Neural cell (in vitro differentiated cells): ENCODE measurements around the gene PFKFB3. TPM values are rescaled to one million over a fixed set of nuclear protein-coding genes. Genes with fewer than 3 reads are reported as not detected.

Source experiments
- H2AFZ ChIP-seq: fragments of 200-600, 300-800 bp; sonication (generic), shearing (Covaris generic); 2 replicates; pipeline ENCODE4 v1.6.0; 2014; ENCODE audit warnings: low read depth, mild to moderate bottlenecking, antibody characterized with exemption, low read length, moderate library complexity
- H3F3A ChIP-seq: fragments of 200-600 bp; shearing (Covaris generic); 2 replicates; pipeline ENCODE4 v1.6.1; 2016; ENCODE audit warnings: mild to moderate bottlenecking, moderate library complexity, mixed read lengths, antibody characterized with exemption, low read length; ENCODE audit not compliant: insufficient read depth, poor library complexity, severe bottlenecking
- H3K27ac ChIP-seq: fragments of 200-600, 300-800 bp; sonication (generic), shearing (Covaris generic); 2 replicates; pipeline ENCODE4 v1.5.1; 2014; ENCODE audit warnings: mild to moderate bottlenecking, low read length, moderate library complexity
- H3K27me3 ChIP-seq: fragments of 300-800, 200-600 bp; sonication (generic), shearing (Covaris generic); 2 replicates; pipeline ENCODE4 v1.6.0; 2014; ENCODE audit warnings: mild to moderate bottlenecking, low read depth, low read length, moderate library complexity; ENCODE audit not compliant: insufficient read depth
- H3K36me3 ChIP-seq: fragments of 300-800, 200-600 bp; sonication (generic), shearing (Covaris generic); 2 replicates; pipeline ENCODE4 v1.5.1; 2014; ENCODE audit warnings: mild to moderate bottlenecking, antibody characterized with exemption, low read length, moderate library complexity; ENCODE audit not compliant: insufficient read depth
- H3K4me2 ChIP-seq: fragments of 300-800, 200-600 bp; sonication (generic), shearing (Covaris generic); 2 replicates; pipeline ENCODE4 v1.6.0; 2014; ENCODE audit warnings: mild to moderate bottlenecking, low read length
- H3K4me3 ChIP-seq: fragments of 300-800, 200-600 bp; sonication (generic), shearing (Covaris generic); 2 replicates; pipeline ENCODE4 v1.5.1; 2014; ENCODE audit warnings: mild to moderate bottlenecking, low read length, moderate library complexity
- H3K79me2 ChIP-seq: fragments of 200-600 bp; shearing (Covaris generic); replicated peaks from 2 replicates; pipeline ENCODE4 v1.6.0; 2014; ENCODE audit warnings: mild to moderate bottlenecking, low read length, moderate library complexity; ENCODE audit not compliant: insufficient read depth
- H3K9ac ChIP-seq: fragments of 300-800, 200-600 bp; sonication (generic), shearing (Covaris generic); 2 replicates; pipeline ENCODE4 v1.6.1; 2016; ENCODE audit warnings: mild to moderate bottlenecking, low read length, mixed read lengths
- H3K9me2 ChIP-seq: fragments of 200-600 bp; shearing (Covaris generic); 2 replicates; pipeline ENCODE4 v1.6.1; 2016; ENCODE audit warnings: mild to moderate bottlenecking, low read length, mixed read lengths; ENCODE audit not compliant: insufficient read depth
- H3K9me3 ChIP-seq: fragments of 200-600, 300-800 bp; sonication (generic), shearing (Covaris generic); 2 replicates; pipeline ENCODE4 v1.6.1; 2016; ENCODE audit warnings: mild to moderate bottlenecking, mixed run types, low read length, moderate library complexity, mixed read lengths
- H4K20me1 ChIP-seq: fragments of 200-600 bp; shearing (Covaris generic); 2 replicates; pipeline ENCODE4 v1.6.1; 2016; ENCODE audit warnings: mild to moderate bottlenecking, mixed run types; ENCODE audit not compliant: insufficient read depth
- CTCF ChIP-seq: fragments of 450-650 bp; IDR thresholded peaks from 2 replicates; pipeline ENCODE4 v1.5.1; 2014; ENCODE audit warnings: antibody characterized with exemption, mild to moderate bottlenecking, moderate library complexity; ENCODE audit not compliant: poor library complexity, severe bottlenecking
- EP300 ChIP-seq: fragments of 450-650 bp; conservative IDR thresholded peaks from 2 replicates; pipeline ENCODE4 v1.6.1; 2014; ENCODE audit warnings: antibody characterized with exemption, mild to moderate bottlenecking, moderate library complexity; ENCODE audit not compliant: poor library complexity, severe bottlenecking
- EZH2 ChIP-seq: fragments of 200-600, 300-800 bp; shearing (Covaris generic), sonication (generic); IDR thresholded peaks from 2 replicates; pipeline ENCODE4 v1.6.1; 2014; ENCODE audit warnings: antibody characterized with exemption, low read length, borderline replicate concordance, mild to moderate bottlenecking; ENCODE audit not compliant: insufficient read depth, poor library complexity, severe bottlenecking
- MXI1 ChIP-seq: fragments of 450-650 bp; conservative IDR thresholded peaks from 2 replicates; pipeline ENCODE4 v1.6.1; 2014; ENCODE audit warnings: antibody characterized with exemption, mild to moderate bottlenecking; ENCODE audit not compliant: poor library complexity, severe bottlenecking
- POLR2AphosphoS5 ChIP-seq: IDR thresholded peaks from 2 replicates; pipeline ENCODE4 v1.6.1; 2012
- RAD21 ChIP-seq: fragments of 450-650 bp; conservative IDR thresholded peaks from 2 replicates; pipeline ENCODE4 v1.6.1; 2014; ENCODE audit warnings: antibody characterized with exemption, mild to moderate bottlenecking, moderate library complexity
- SMC3 ChIP-seq: fragments of 450-650 bp; conservative IDR thresholded peaks from 2 replicates; pipeline ENCODE4 v1.6.1; 2014; ENCODE audit warnings: antibody characterized with exemption, mild to moderate bottlenecking, moderate library complexity; ENCODE audit not compliant: poor library complexity
- TAF1 ChIP-seq: IDR thresholded peaks from 2 replicates; pipeline ENCODE4 v1.6.1; 2012; ENCODE audit warnings: low read depth
- polyA plus RNA-seq: library from polyadenylated mRNA; depleted of rRNA; stranded (reverse); fragments of >200 nt; gene quantifications from 2 replicates; pipeline ENCODE4 v1.2.3, GENCODE V29; 2014
- TF ChIP-seq, protein P1 (sequence below): IDR thresholded peaks from 2 replicates; pipeline ENCODE4 v1.6.1; 2012; ENCODE audit warnings: borderline replicate concordance

The PFKFB3 gene
- polyA plus RNA-seq, 1 donor from 2014 or later: 33.4 TPM

DNA sequence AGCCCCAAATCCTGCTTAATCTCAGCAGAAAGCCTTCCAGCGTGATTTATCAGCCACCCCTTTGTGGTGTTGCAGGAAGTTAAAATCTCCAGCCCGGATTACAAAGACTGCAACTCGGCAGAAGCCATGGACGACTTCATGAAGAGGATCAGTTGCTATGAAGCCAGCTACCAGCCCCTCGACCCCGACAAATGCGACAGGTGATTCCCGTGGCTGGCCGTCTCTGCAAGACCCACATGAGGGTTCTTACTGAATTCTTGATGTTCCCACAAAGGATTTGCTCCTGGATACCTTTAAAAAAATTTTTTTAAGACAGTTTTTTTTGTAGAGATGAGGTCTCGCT is 16.7 kb downstream of the PFKFB3 start:
- H4K20me1 ChIP-seq: no peaks in the 10 kb centered on the region

GRCh38 chr10:6220418-6221191 is 17.9 kb downstream of the PFKFB3 start:
- no peaks in the 10 kb centered on the region for H4K20me1 ChIP-seq
- peaks cover 4% of the 10 kb centered on the region for H3K36me3 ChIP-seq
- H3K27me3 ChIP-seq: no peaks in the 10 kb centered on the region
- H3F3A ChIP-seq: no peaks in the 10 kb centered on the region
- no peak overlapping the region for H3K27ac ChIP-seq
- no peak overlapping the region for H3K4me3 ChIP-seq
- H3K9me3 ChIP-seq: no peaks in the 10 kb centered on the region
- H3K79me2 ChIP-seq: no peaks in the 10 kb centered on the region
- no peaks in the 10 kb centered on the region for H3K9me2 ChIP-seq
- H2AFZ ChIP-seq: no peak overlapping the region
- H3K4me2 ChIP-seq: no peak overlapping the region
- TF ChIP-seq CTCF (no peak), SMC3 (no peak), EP300 (no peak), EZH2 (no peak), TAF1 (no peak), POLR2AphosphoS5 (no peak), RAD21 (no peak), MXI1 (no peak)
- TF ChIP-seq, protein P1, sequence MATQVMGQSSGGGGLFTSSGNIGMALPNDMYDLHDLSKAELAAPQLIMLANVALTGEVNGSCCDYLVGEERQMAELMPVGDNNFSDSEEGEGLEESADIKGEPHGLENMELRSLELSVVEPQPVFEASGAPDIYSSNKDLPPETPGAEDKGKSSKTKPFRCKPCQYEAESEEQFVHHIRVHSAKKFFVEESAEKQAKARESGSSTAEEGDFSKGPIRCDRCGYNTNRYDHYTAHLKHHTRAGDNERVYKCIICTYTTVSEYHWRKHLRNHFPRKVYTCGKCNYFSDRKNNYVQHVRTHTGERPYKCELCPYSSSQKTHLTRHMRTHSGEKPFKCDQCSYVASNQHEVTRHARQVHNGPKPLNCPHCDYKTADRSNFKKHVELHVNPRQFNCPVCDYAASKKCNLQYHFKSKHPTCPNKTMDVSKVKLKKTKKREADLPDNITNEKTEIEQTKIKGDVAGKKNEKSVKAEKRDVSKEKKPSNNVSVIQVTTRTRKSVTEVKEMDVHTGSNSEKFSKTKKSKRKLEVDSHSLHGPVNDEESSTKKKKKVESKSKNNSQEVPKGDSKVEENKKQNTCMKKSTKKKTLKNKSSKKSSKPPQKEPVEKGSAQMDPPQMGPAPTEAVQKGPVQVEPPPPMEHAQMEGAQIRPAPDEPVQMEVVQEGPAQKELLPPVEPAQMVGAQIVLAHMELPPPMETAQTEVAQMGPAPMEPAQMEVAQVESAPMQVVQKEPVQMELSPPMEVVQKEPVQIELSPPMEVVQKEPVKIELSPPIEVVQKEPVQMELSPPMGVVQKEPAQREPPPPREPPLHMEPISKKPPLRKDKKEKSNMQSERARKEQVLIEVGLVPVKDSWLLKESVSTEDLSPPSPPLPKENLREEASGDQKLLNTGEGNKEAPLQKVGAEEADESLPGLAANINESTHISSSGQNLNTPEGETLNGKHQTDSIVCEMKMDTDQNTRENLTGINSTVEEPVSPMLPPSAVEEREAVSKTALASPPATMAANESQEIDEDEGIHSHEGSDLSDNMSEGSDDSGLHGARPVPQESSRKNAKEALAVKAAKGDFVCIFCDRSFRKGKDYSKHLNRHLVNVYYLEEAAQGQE: no peak
- no peak overlapping the region for H3K9ac ChIP-seq

More for the DNA sequence above, 16.7 kb downstream of the PFKFB3 start:
- H3F3A ChIP-seq: no peaks in the 10 kb centered on the region
- no peak overlapping the region for H3K27ac ChIP-seq
- H3K79me2 ChIP-seq: no peaks in the 10 kb centered on the region
- no peak overlapping the region for H2AFZ ChIP-seq
- no peak overlapping the region for H3K4me2 ChIP-seq
- H3K9me2 ChIP-seq: no peaks in the 10 kb centered on the region
- no peaks in the 10 kb centered on the region for H3K27me3 ChIP-seq
- no peak for TF ChIP-seq MXI1
- no peak for TF ChIP-seq RAD21
- TF ChIP-seq EZH2: no peak
- no peak for TF ChIP-seq EP300
- H3K36me3 ChIP-seq: peaks cover 4% of the 10 kb centered on the region
- H3K4me3 ChIP-seq: no peak overlapping the region
- H3K9me3 ChIP-seq: no peaks in the 10 kb centered on the region
- no peak overlapping the region for H3K9ac ChIP-seq
